OCI-LY3 (cell line): ENCODE data around the gene POLRMT.

Experiments used
- H2AFZ ChIP-seq: fragments of 200-600, 300-600 bp; shearing (Covaris generic); 2 replicates; pipeline ENCODE4 v1.6.0; 2014; ENCODE audit warnings: antibody characterized with exemption, low read depth, low read length
- H3K27ac ChIP-seq: fragments of 200-600, 300-600 bp; sonication (generic); 2 replicates; pipeline ENCODE4 v1.5.1; 2014; ENCODE audit warnings: mild to moderate bottlenecking, low read length, moderate library complexity, mixed read lengths
- H3K27me3 ChIP-seq: fragments of 200-600, 300-600 bp; sonication (generic); 2 replicates; pipeline ENCODE4 v1.6.1; 2014; ENCODE audit warnings: low read depth, low read length, mixed read lengths
- H3K36me3 ChIP-seq: fragments of 200-600, 300-600 bp; sonication (generic); replicated peaks from 2 replicates; pipeline ENCODE3; 2014; ENCODE audit warnings: low read depth, low read length, mixed read lengths
- H3K4me1 ChIP-seq: fragments of 300-600, 200-600 bp; sonication (generic); 2 replicates; pipeline ENCODE4 v1.6.1; 2014; ENCODE audit warnings: low read length, mixed read lengths
- H3K4me2 ChIP-seq: fragments of 200-600, 300-600 bp; sonication (generic); 2 replicates; pipeline ENCODE4 v1.6.1; 2014; ENCODE audit warnings: low read length, mixed read lengths
- H3K4me3 ChIP-seq: fragments of 300-600, 200-600 bp; sonication (generic); 2 replicates; pipeline ENCODE4 v1.5.1; 2014; ENCODE audit warnings: antibody characterized with exemption, mild to moderate bottlenecking, low read length, moderate library complexity
- H3K79me2 ChIP-seq: fragments of 300-600, 200-600 bp; shearing (Covaris generic); 2 replicates; pipeline ENCODE4 v1.6.1; 2014; ENCODE audit warnings: mild to moderate bottlenecking, low read length, mixed read lengths
- H3K9ac ChIP-seq: fragments of 300-600, 200-600 bp; shearing (Covaris generic); 2 replicates; pipeline ENCODE4 v1.6.0; 2014; ENCODE audit warnings: mild to moderate bottlenecking, low read length, moderate library complexity
- H3K9me3 ChIP-seq: fragments of 200-600, 300-600 bp; shearing (Covaris generic); 2 replicates; pipeline ENCODE4 v1.6.1; 2014; ENCODE audit warnings: low read length, mixed read lengths; ENCODE audit not compliant: insufficient read depth
- H4K20me1 ChIP-seq: fragments of 200-600, 300-600 bp; sonication (generic); 2 replicates; pipeline ENCODE4 v1.6.1; 2016; ENCODE audit warnings: low read length, mixed read lengths; ENCODE audit not compliant: insufficient read depth
- EZH2phosphoT487 ChIP-seq: fragments of 200-600 bp; shearing (Covaris generic); IDR thresholded peaks from 2 replicates; pipeline ENCODE4 v1.6.1; 2018; ENCODE audit warnings: antibody characterized with exemption, mixed run types, low read depth
- TF ChIP-seq, protein P1 (sequence below): fragments of 200-600, 300-600 bp; sonication (generic); IDR thresholded peaks from 2 replicates; pipeline ENCODE4 v1.5.1; 2014; ENCODE audit warnings: antibody characterized with exemption, low read length, low read depth

POLRMT gene

GRCh38 chr19:594265-594870 is 39.0 kb downstream of the POLRMT start:
- Histone ChIP-seq H3K27ac (no peak overlapping the region), H3K4me3 (no peak overlapping the region), H3K9ac (no peak overlapping the region), H3K79me2 (no peaks in the 10 kb centered on the region), H3K9me3 (no peaks in the 10 kb centered on the region), H3K4me1 (no peaks in the 10 kb centered on the region), H2AFZ (no peak overlapping the region), H3K36me3 (no peaks in the 10 kb centered on the region), H3K4me2 (no peak overlapping the region), H3K27me3 (no peaks in the 10 kb centered on the region), H4K20me1 (peaks cover 6% of the 10 kb centered on the region; the same call in 1 of the 2 replicates)
- TF ChIP-seq, protein P1, sequence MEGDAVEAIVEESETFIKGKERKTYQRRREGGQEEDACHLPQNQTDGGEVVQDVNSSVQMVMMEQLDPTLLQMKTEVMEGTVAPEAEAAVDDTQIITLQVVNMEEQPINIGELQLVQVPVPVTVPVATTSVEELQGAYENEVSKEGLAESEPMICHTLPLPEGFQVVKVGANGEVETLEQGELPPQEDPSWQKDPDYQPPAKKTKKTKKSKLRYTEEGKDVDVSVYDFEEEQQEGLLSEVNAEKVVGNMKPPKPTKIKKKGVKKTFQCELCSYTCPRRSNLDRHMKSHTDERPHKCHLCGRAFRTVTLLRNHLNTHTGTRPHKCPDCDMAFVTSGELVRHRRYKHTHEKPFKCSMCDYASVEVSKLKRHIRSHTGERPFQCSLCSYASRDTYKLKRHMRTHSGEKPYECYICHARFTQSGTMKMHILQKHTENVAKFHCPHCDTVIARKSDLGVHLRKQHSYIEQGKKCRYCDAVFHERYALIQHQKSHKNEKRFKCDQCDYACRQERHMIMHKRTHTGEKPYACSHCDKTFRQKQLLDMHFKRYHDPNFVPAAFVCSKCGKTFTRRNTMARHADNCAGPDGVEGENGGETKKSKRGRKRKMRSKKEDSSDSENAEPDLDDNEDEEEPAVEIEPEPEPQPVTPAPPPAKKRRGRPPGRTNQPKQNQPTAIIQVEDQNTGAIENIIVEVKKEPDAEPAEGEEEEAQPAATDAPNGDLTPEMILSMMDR = no peak

- Histone ChIP-seq H3K9ac (no peak overlapping the region), H3K27ac (no peak overlapping the region), H4K20me1 (peaks cover 6% of the 10 kb centered on the region; the same call in 1 of the 2 replicates), H2AFZ (no peak overlapping the region), H3K27me3 (no peaks in the 10 kb centered on the region), H3K4me2 (no peak overlapping the region), H3K79me2 (no peaks in the 10 kb centered on the region), H3K4me1 (no peaks in the 10 kb centered on the region), H3K9me3 (no peaks in the 10 kb centered on the region), H3K36me3 (no peaks in the 10 kb centered on the region), H3K4me3 (no peak overlapping the region)
- TF ChIP-seq EZH2phosphoT487 = no peak
- TF ChIP-seq, protein P1 = no peak
Measured at GRCh38 chr19:593505-593904, 39.8 kb downstream of the POLRMT start.

DNA sequence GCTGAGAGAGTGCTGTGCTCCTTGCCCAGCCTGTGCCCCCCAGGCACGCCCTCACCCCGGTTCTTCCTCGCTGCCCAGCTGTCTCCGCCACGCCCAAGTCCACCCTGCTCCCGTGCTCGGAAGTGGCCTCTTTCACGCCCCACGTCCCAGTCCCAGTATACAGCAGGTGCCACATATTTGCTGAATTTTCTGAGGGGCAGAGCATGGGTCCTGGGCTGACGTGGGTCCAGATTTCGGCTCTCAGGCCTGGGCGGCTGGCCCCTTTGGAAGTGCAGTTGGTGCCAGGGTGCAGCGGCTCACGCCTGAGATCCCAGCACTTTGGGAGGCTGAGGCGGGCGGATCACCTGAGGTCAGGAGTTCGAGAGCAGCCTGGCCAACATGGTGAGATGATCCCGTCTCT is 40.3 kb downstream of the POLRMT start:
- H3K4me3 ChIP-seq = no peak overlapping the region
- no peak overlapping the region for H3K4me2 ChIP-seq
- H3K27me3 ChIP-seq = no peaks in the 10 kb centered on the region

DNA sequence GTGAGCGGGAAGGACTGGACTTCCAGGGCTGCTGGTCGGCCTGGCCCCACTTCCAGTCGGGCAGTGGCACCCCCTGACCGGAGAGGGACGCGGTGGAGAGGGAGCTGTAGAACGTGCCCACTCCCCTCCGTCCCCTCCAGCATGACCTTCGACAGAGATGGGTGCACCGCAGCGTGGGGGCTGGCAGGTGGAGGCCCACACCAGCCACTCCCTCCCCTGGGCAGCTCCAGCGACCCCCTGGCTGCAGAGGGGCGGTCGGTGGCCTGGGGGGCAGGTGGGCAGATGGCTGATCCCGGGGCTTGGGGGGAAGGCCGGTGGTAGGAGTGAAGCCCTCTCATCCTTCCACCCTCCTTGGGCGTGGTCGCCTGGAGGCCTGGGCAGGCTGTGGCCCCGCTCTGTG is 41.2 kb downstream of the POLRMT start:
- H3K4me1 ChIP-seq = no peaks in the 10 kb centered on the region
- no peak overlapping the region for H3K4me3 ChIP-seq
- H3K9me3 ChIP-seq = no peaks in the 10 kb centered on the region
- TF ChIP-seq, protein P1 = no peak
- no peak for TF ChIP-seq EZH2phosphoT487
- H2AFZ ChIP-seq = no peak overlapping the region
- no peaks in the 10 kb centered on the region for H3K79me2 ChIP-seq
- H3K9ac ChIP-seq = no peak overlapping the region
- no peaks in the 10 kb centered on the region for H3K36me3 ChIP-seq
- H4K20me1 ChIP-seq = peaks cover 6% of the 10 kb centered on the region; the same call in 1 of the 2 replicates
- no peak overlapping the region for H3K27ac ChIP-seq
- H3K4me2 ChIP-seq = no peak overlapping the region
- no peaks in the 10 kb centered on the region for H3K27me3 ChIP-seq

More for the DNA sequence above, 40.3 kb downstream of the POLRMT start:
- H4K20me1 ChIP-seq = peaks cover 6% of the 10 kb centered on the region; the same call in 1 of the 2 replicates
- H3K9ac ChIP-seq = no peak overlapping the region
- no peak overlapping the region for H2AFZ ChIP-seq
- H3K79me2 ChIP-seq = no peaks in the 10 kb centered on the region
- H3K4me1 ChIP-seq = no peaks in the 10 kb centered on the region
- H3K36me3 ChIP-seq = no peaks in the 10 kb centered on the region
- H3K27ac ChIP-seq = no peak overlapping the region
- no peaks in the 10 kb centered on the region for H3K9me3 ChIP-seq
- TF ChIP-seq EZH2phosphoT487 = no peak
- TF ChIP-seq, protein P1 = no peak
